22Rv1 (cell line): ENCODE results near the gene IFNE.

ENCODE experiments used
- H3K27ac ChIP-seq: fragments of 450-650 bp; 2 replicates; pipeline ENCODE4 v1.5.1; 2017
- ZFX ChIP-seq: fragments of 450-650 bp; IDR thresholded peaks from 2 replicates; pipeline ENCODE4 v1.6.1; 2017; ENCODE audit warnings: antibody characterized with exemption, borderline replicate concordance
- TF ChIP-seq, protein P1 (sequence below): fragments of 450-650 bp; IDR thresholded peaks from 2 replicates; pipeline ENCODE4 v1.5.1; 2017; ENCODE audit warnings: mild to moderate bottlenecking

IFNE gene, protein sequence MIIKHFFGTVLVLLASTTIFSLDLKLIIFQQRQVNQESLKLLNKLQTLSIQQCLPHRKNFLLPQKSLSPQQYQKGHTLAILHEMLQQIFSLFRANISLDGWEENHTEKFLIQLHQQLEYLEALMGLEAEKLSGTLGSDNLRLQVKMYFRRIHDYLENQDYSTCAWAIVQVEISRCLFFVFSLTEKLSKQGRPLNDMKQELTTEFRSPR

DNA sequence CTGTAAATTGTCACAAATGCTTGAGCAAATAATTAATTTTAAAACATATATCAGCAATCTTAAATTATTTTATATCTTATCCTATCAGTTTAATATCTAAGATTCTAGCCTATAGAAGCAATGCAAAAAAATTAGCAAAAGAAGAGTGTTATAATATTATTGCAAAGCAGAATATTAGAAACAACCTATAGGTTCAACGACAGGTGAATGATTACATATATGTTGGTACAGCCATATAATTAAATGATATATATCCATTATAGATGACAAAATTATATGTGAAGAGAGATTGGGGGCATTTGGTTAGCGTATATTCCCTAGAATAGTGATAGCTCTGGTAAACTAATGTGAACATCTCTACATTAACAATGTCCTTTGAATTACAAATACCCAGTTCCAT, at the start of gene IFNE:
Gene IFNE, minus strand, starts transcription at position 101 of the 400 bp plus-strand sequence. CDS start 619 bp downstream, outside the sequence.
- TF ChIP-seq ZFX, result no peak
- TF ChIP-seq, protein P1, sequence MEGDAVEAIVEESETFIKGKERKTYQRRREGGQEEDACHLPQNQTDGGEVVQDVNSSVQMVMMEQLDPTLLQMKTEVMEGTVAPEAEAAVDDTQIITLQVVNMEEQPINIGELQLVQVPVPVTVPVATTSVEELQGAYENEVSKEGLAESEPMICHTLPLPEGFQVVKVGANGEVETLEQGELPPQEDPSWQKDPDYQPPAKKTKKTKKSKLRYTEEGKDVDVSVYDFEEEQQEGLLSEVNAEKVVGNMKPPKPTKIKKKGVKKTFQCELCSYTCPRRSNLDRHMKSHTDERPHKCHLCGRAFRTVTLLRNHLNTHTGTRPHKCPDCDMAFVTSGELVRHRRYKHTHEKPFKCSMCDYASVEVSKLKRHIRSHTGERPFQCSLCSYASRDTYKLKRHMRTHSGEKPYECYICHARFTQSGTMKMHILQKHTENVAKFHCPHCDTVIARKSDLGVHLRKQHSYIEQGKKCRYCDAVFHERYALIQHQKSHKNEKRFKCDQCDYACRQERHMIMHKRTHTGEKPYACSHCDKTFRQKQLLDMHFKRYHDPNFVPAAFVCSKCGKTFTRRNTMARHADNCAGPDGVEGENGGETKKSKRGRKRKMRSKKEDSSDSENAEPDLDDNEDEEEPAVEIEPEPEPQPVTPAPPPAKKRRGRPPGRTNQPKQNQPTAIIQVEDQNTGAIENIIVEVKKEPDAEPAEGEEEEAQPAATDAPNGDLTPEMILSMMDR, result no peak
- peak within 1 kb of the TSS; percentile 51 for H3K27ac ChIP-seq

DNA sequence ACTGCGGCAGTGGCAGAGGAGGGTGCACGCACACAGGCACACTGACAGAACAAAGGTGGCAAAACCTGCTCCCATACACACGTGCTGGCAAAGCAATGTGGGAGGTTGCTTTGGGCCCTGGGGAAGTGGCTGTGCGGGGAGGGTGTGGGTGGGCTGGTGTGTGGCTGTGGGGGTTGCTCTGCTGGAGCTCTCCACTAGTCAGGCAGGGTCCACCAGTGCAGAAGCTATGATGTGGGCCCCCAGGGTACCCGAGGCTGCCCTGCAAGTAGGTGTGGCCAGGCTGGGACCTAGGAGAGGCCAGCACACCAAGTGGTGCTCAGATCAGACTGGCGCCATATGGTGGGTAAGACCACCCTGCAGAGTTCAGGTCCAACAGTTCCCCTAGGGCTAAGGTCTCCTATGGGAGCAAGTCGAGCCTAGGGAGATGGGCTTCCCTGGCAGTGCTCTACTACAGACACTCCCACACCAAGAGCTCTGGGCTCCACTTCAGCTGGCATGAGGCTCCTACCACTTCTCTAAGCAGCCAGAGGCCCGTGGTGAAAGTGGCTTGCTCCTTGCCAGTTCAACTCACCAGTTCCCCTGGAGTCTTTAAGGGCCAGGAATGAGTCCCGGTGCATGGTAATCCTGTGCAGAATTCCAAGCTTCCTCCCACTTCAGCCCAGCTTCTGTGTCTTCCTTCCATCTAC, 46.2 kb upstream of the IFNE start:
- no peak overlapping the region for H3K27ac ChIP-seq
- TF ChIP-seq, protein P1, result no peak
- no peak for TF ChIP-seq ZFX

DNA sequence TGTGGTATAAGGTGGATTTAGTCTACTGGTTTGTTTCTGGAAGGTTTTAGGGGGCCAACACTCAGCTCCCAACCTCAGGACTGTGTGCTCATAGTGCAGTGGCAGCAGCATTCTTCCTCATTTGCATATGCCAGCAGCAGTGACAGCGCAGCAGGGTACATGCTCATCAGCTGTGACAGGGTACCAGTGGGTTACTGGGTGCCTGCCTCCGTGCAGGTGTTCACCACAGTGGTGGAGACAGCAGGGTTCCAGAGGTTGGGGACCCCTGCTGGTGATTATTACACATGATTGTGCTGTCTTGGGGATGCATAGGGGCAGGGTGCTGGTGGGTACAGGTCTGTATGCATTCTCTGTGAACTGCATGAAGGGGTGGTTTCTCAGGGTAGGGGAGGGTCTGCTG, 45.5 kb upstream of the IFNE start:
- no peak for TF ChIP-seq ZFX
- TF ChIP-seq, protein P1, result no peak
- H3K27ac ChIP-seq, result no peak overlapping the region

DNA sequence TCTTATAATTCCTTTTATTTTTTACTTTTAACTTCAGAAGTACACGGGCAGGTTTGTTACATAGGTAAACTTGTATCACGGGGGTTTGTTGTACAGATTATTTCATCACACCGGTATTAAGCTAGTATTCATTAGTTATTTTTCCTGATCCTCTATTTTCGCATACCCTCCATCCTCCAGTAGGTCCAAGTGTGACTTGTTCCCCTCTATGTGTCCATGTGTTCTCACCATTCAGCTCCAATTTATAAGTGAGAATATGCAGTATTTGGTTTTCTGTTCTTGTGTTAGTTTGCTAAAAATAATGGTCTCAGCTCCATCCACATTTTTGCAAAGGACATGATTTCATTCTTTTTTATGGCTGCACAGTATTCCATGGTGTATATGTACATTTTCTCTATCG, 43.1 kb upstream of the IFNE start:
- H3K27ac ChIP-seq, result no peak overlapping the region
- TF ChIP-seq ZFX, result no peak
- TF ChIP-seq, protein P1, result no peak

DNA sequence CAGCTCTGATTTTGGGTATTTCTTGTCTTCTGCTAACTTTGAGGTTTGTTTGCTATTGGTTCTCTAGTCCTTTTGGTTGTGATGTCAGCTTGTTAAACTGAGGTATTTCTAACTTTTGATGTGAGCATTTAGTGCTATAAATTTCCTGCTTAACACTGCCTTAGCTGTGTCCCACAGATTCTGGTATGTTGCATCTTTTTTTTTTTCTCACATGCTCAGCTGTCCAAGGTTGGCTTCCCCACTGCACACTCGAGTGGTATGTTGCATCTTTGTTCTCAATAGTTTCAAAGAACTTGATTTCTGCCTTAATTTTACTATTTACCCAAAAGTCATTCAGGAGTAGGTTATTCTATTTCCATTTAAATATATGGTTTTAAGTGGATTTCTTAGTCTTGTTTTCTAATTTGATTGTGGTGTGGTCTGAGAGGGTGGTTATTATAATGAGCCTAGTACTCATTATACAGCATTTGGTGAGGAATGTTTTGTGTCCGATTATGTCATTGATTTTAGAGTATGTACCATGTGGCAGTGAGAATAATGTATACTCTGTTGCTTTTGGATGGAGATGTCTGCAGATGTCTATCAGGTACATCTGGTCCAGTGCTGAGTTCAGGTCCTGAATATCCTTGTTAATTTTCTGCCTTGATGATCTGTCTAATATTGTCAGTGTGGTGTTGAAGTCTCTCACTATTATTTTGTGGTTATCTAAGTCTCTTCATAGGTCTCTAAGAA, 42.2 kb upstream of the IFNE start:
- TF ChIP-seq, protein P1, result no peak
- no peak for TF ChIP-seq ZFX
- no peak overlapping the region for H3K27ac ChIP-seq

DNA sequence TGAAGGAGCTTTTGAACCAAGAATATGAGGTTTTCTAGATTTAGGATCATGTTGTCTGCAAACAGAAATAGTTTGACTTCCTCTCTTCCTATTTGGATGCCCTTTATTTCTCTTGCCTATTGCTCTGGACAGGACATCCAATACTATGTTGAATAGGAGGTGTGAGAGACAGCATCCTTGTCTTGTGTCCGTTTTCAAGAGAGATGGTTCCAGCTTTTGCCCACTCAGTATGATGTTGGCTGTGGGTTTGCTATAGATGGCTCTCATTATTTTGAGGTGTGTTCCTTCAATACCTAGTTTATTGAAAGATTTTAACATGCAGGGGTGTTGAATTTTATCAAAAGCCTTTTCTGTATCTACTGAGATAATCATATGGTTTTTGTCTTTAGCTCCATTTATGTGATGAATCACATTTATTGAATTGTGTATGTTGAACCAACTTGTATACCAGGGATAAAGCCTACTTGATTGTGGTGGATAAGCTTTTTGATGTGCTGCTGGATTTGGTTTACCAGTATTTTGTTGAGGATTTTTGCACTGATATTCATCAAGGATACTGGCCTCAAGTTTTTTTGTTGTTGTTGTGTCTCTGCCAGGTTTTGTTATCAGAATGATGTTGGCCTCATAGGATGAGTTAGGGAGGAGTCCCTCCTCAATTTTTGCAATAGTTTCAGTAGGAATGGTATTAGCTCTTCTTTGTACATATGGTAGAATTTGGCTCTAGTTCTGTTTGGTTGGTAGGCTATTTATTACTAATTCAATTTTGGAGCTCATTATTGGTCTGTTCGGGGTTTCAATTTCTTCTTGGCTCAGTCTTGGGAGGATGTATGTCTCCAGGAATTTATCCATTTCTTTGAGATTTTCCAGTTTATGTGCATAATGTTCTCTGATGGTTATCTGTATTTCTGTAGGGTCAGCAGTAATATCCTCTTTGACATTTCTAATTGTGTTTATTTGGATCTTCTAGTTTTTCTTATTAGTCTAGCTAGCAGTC, 41.2 kb upstream of the IFNE start:
- H3K27ac ChIP-seq, result no peak overlapping the region
- no peak for TF ChIP-seq ZFX
- TF ChIP-seq, protein P1, result no peak
